Fibroblast of mammary gland (primary cell): ENCODE measurements around the gene DDB1.

Experiments
- DNase-seq: peaks from one replicate; pipeline ENCODE4 v3.0.0-alpha.2; 2010; ENCODE audit warnings: low read depth
- H3K4me3 ChIP-seq: 2 replicates; pipeline ENCODE4 v1.5.1; 2011; ENCODE audit warnings: low read depth, mild to moderate bottlenecking, low read length, moderate library complexity; ENCODE audit not compliant: control insufficient read depth
- TF ChIP-seq, protein P1 (sequence below): conservative IDR thresholded peaks from 2 replicates; pipeline ENCODE4 v1.5.1; 2011; ENCODE audit warnings: low read depth, low read length, inconsistent platforms; ENCODE audit not compliant: control insufficient read depth, insufficient read depth

The DDB1 gene

DNA sequence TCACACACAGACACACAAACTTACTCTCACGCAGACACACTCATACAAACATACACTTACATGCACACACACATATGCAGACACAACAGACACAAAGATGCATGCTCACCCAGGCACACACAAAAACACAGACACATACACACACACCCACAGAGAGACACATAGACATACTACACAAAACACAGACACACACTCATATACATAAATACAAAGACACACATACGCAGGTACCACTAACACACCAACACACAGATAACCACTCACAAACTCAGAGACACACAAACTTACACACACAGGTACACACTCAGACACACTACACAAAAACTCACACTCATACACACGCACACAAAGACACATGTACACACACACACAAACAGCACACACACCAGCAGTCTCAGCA is 60.2 kb downstream of the DDB1 start:
- TF ChIP-seq, protein P1, sequence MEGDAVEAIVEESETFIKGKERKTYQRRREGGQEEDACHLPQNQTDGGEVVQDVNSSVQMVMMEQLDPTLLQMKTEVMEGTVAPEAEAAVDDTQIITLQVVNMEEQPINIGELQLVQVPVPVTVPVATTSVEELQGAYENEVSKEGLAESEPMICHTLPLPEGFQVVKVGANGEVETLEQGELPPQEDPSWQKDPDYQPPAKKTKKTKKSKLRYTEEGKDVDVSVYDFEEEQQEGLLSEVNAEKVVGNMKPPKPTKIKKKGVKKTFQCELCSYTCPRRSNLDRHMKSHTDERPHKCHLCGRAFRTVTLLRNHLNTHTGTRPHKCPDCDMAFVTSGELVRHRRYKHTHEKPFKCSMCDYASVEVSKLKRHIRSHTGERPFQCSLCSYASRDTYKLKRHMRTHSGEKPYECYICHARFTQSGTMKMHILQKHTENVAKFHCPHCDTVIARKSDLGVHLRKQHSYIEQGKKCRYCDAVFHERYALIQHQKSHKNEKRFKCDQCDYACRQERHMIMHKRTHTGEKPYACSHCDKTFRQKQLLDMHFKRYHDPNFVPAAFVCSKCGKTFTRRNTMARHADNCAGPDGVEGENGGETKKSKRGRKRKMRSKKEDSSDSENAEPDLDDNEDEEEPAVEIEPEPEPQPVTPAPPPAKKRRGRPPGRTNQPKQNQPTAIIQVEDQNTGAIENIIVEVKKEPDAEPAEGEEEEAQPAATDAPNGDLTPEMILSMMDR, result no peak

DNA sequence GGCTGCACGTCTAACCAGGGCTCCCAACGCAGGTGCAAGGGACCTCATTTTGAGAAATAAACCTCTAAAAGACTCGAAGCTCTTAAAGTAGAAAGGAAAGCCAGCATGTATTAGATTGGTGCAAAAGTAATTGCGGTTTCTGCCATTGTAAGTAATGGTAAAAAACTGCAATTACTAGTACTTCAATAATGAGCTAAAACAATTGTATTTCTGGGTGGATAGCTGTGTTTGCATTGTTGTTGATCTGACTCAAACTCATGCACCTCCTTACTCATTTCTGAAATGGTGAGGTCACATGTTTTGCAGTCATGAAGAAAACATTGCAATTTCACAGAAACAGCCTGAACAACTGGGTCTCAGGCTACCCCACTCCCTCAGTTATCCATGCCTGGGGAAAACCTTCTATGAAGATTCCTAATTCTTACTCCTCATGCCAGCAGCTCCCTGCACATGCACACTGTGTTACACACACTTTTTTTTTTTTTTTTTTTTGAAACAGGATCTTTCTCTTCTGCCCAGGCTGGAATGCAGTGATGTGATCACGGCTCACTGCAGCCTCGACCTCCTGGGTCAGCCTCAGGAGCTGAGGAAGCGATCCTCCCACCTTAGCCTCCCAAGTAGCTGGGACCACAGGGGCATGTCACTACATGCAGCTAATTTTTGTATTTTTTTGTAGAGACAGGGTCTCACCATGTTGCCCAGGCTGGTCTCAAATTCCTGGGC is 62.4 kb downstream of the DDB1 start:
- TF ChIP-seq, protein P1, result no peak
- peak; percentile 74 for DNase-seq
- no peak overlapping the region for H3K4me3 ChIP-seq

More for the DNA sequence above, 60.2 kb downstream of the DDB1 start:
- no peak for DNase-seq
- H3K4me3 ChIP-seq, result no peak overlapping the region

DNA sequence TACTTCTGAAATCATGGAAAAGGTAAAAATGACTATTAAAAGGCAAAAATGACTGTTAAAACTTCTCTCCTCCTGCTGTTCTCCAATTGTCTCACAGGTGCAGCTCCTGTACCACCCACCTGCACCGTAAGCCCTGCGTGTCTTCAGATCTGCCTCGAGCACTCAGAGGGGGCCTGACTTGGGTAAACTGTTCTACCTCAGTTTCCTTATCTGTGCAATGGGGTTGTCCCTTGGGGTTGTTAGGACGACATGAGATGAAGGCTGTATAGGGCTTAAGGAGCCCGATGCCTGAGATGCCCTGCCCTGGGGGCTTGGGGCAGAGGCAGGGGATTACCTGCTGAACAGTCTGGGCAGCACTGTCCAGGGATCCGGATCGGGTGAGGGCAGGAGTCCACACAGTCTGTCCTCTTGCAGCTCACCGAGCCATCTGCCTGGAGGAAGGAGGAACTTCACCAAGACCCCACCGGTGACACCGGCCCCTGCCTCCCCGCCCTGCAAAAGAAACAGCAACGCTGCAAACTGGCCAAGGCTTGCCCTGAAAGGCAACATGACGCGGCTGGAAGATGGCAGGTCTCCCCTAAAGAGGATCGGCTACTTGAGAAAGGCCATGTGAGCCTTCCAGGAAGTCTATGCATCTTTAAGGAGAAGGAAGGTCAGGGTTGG is 64.2 kb downstream of the DDB1 start:
- no peak overlapping the region for H3K4me3 ChIP-seq
- TF ChIP-seq, protein P1, result no peak
- no peak for DNase-seq

DNA sequence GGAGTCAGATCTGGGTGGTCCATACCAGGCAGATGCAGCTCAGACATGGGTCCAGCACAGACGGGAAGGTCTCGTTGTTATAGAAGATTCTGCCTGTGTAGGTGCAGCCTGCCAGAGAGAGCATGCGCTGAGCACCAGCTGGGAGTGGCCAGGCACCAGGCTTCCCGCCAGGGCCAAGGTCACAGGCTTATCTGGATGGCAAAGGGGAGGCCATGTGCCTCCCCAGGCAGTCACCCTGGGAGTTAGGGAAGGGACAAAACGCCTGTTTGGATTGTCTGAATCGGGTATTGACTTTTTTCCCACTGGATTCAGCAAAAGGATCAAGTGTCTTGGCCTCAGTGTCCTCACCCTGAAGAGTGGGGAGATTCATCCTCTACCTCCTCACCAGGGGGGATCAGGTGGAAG is 65.5 kb downstream of the DDB1 start:
- H3K4me3 ChIP-seq, result no peak overlapping the region
- no peak for DNase-seq
- TF ChIP-seq, protein P1, result no peak

DNA sequence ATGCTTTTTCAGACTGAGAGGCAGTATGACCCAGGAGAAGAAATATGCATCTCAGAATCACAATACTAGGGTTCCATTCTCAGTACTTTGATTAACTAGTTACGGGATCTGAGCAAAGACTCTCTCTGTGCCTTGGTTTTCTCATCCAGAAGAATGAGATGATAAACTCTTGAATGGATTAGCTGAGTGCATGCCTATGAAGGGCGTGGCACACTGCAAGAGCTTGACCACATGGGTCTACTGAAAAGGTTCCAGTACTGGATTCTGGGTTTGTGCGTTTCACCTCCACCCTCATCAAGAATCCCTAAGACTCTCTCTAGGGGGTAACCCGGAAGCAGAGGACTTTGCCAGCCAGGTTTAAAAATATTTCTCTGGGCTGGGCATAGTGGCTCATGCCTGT is 66.3 kb downstream of the DDB1 start:
- TF ChIP-seq, protein P1, result no peak
- peak; percentile 14 for DNase-seq
- H3K4me3 ChIP-seq, result no peak overlapping the region

DNA sequence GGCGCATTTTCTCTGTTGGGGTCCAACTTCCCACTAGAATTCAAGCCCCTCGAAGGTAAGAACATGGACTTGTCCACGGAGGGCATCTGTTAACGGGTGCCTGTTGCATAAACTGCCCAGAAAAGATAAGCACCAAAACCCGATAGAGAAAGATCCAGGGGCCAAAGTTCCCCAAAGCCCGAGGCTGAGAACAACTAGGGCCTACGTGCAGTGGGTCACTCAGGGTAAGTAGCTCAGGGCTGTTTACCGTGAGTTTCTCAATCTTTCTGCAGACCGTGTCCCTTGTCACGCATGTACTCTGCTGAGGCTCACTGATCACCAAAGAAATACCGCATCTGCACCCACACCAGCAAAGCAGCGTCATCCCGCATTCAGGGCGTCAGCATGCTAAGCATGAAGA is 67.5 kb downstream of the DDB1 start:
- TF ChIP-seq, protein P1, result no peak
- DNase-seq, result no peak
- H3K4me3 ChIP-seq, result no peak overlapping the region
